Suprapubic skin (tissue), 3 donors: ENCODE data around the gene VAMP5.

Experiments used
- EP300 ChIP-seq: sonication (generic); formaldehyde crosslinking; IDR thresholded peaks from one replicate; pipeline ENCODE4 v1.6.1; 2017; ENCODE audit warnings: antibody characterized with exemption
- POLR2A ChIP-seq, 2 donors: fragments of 450-650 bp; IDR thresholded peaks; one replicate each; pipeline ENCODE4 v1.6.1; 2017; ENCODE audit warnings: antibody characterized with exemption in 2 of 2, mild to moderate bottlenecking in 2 of 2, moderate library complexity in 2 of 2
- TF ChIP-seq, protein P1 (sequence below), 2 donors: fragments of 200-600 bp in 1 of 2; fragments of 450-650 bp in 1 of 2; sonication (generic) in 1 of 2; IDR thresholded peaks; one replicate each; pipeline ENCODE4 v1.5.1; 2016 to 2019; ENCODE audit warnings: antibody characterized with exemption in 2 of 2, mild to moderate bottlenecking in 1 of 2, moderate library complexity in 1 of 2

DNA sequence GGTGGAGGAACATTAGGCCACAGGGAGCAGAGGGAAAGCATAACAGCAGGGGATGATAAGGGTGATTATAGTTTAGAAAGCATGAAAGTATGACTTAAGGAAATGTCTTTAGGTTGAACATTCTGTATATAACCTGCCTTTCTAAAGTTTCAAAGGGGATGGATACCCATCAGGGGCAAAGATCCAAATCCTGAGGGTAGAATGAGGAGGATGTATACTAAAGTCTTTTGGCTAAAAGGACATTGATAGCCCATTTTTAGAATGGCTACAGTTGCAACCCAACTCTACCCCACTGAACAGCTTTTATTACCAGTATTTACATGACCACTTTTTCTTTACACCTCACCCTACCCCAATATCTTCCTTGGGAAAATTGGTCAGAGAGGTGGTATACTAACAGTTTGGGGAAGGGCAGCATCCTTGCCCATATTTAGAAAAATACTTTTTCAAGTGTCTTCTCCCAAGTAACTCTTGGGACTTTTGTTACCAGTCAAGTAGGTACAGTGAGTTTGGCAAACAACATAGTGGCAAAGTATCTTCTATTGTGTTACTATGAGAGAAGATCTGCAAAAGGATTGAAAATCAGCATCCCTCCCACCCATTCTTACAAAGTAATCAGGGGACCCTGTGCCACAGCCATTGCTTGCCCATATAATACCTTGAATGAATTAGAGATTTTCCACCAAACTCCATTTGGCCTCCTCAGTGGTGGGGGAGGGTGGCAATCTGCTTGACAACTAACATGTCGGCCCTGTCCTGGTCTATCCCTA, 37.0 kb upstream of the VAMP5 start:
- TF ChIP-seq POLR2A (IDR thresholded peaks at IDR 0.05) (no peak), EP300 (no peak)
- TF ChIP-seq, protein P1, sequence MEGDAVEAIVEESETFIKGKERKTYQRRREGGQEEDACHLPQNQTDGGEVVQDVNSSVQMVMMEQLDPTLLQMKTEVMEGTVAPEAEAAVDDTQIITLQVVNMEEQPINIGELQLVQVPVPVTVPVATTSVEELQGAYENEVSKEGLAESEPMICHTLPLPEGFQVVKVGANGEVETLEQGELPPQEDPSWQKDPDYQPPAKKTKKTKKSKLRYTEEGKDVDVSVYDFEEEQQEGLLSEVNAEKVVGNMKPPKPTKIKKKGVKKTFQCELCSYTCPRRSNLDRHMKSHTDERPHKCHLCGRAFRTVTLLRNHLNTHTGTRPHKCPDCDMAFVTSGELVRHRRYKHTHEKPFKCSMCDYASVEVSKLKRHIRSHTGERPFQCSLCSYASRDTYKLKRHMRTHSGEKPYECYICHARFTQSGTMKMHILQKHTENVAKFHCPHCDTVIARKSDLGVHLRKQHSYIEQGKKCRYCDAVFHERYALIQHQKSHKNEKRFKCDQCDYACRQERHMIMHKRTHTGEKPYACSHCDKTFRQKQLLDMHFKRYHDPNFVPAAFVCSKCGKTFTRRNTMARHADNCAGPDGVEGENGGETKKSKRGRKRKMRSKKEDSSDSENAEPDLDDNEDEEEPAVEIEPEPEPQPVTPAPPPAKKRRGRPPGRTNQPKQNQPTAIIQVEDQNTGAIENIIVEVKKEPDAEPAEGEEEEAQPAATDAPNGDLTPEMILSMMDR (IDR thresholded peaks at IDR 0.05) = no peak
